Memory B cell (primary cell): ENCODE measurements around the gene ESRRG.

Source experiments
- ATAC-seq: fragments of 150-1000 bp; cut with Tn5 transposase; 2 replicates; pipeline ENCODE4 v1.10.0; 2021; ENCODE audit warnings: low read depth, mild to moderate bottlenecking, moderate library complexity
- DNase-seq, 2 donors: peaks; one replicate each; pipeline ENCODE4 v3.0.0; 2022; ENCODE audit warnings: low spot score in 2 of 2
- H3K27ac Mint-ChIP-seq: one replicate; pipeline ENCODE4 v1.8.0; 2022; ENCODE audit warnings: mild to moderate bottlenecking, moderate library complexity, mixed read lengths
- H3K27me3 Mint-ChIP-seq: one replicate; pipeline ENCODE4 v1.8.0; 2022; ENCODE audit warnings: mixed read lengths
- H3K36me3 Mint-ChIP-seq: one replicate; pipeline ENCODE4 v1.8.0; 2022; ENCODE audit warnings: mild to moderate bottlenecking, mixed read lengths
- H3K4me1 Mint-ChIP-seq: one replicate; pipeline ENCODE4 v1.8.0; 2022; ENCODE audit warnings: mixed read lengths
- H3K4me3 Mint-ChIP-seq: one replicate; pipeline ENCODE4 v1.8.0; 2022; ENCODE audit warnings: mild to moderate bottlenecking, moderate library complexity, mixed read lengths
- H3K9me3 Mint-ChIP-seq: one replicate; pipeline ENCODE4 v1.8.0; 2022; ENCODE audit warnings: mixed read lengths

ESRRG gene

DNA sequence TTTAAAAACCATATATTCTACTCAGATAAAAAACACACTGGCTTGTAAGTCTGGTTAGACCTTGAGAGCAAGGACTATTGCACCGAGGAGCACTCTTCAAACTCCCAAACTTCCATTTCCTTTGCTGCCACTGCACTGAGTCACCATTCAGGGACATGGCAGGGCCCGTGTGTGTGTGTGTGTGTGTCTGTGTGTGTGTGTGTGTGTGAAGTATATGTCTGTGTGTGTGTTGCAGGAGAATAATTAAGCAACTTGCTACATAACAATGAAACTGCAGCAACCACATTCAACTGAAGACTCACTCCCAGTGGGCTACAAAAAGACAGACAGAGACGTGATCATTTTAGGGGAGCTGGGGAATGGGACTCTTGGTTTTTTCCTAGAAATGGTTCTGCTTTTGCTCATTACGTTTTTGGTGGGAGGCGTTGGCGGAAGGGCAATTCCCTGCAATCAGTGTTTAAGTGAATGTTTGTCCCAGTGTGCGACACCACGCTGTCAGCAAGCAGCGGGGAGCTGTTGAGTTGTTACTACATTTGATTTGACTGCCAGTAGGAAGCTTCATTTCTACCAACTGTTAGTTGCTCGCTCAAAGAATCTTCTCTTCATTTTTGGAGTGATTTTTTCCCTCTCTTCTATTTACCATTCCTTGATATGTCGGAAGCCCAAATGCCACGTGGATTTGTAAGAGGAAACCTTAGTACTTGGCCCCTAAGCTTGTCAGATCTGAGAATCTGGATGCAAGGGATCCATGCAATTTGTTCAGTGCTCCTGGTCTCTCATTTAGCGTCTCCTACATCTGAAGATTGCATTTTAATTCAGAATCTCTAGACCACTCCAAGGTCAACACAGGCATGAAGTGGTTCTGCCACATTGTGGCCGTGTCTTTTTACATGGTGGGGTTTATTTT is 36.1 kb downstream of the ESRRG start:
- Mint-ChIP-seq H3K36me3 (no peaks in the 10 kb centered on the region), H3K27ac (no peak overlapping the region), H3K4me3 (no peak overlapping the region), H3K4me1 (no peaks in the 10 kb centered on the region), H3K9me3 (no peaks in the 10 kb centered on the region), H3K27me3 (no peaks in the 10 kb centered on the region)
- no peak for ATAC-seq
- DNase-seq, result no peak

DNA sequence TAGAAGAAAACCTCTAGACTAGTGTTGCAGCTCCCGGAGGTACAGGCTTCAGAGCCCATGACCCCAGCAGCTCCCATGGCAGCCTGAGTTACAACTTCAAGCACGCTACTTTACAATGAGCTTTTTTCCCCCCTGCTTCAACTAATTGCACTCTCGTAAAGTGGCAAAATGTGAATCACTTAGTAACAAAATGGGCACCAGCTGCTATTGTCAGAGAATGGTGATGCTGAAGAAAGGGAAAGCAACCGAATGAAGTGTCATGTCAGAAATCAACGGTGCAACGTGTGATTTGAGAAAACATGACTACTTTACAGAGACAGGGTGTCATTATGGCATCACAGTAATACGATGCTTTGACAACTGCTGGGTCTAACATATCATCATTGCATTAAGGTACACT is 40.5 kb downstream of the ESRRG start:
- DNase-seq, result no peak
- Mint-ChIP-seq H3K27me3 (peaks cover 2% of the 10 kb centered on the region), H3K36me3 (no peaks in the 10 kb centered on the region), H3K4me1 (no peaks in the 10 kb centered on the region), H3K9me3 (peaks cover 1% of the 10 kb centered on the region), H3K4me3 (no peak overlapping the region), H3K27ac (no peak overlapping the region)
- ATAC-seq, result no peak

DNA sequence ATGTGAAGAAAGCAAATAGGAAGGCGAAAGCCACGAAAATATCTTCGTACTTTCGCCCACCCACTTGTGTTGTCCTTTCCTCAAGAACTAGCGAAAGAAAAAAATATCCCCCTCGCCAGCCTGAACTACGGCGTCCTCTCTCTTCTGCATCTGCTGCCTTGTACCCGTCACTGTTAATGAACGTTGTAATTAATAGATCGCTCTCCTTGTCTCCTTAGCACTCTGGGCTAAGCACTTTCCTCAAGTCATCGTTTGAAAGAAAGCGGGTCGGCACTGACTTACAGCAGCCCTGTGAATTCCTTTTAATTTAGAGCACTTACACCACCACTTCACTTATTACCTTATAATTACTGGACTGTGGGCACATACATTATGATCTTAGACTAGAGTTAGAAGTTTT is 44.1 kb downstream of the ESRRG start:
- Mint-ChIP-seq H3K9me3 (peaks cover 1% of the 10 kb centered on the region), H3K4me1 (no peaks in the 10 kb centered on the region), H3K4me3 (no peak overlapping the region), H3K27ac (no peak overlapping the region), H3K27me3 (peaks cover 2% of the 10 kb centered on the region), H3K36me3 (no peaks in the 10 kb centered on the region)
- DNase-seq (no peak), ATAC-seq (no peak)

DNA sequence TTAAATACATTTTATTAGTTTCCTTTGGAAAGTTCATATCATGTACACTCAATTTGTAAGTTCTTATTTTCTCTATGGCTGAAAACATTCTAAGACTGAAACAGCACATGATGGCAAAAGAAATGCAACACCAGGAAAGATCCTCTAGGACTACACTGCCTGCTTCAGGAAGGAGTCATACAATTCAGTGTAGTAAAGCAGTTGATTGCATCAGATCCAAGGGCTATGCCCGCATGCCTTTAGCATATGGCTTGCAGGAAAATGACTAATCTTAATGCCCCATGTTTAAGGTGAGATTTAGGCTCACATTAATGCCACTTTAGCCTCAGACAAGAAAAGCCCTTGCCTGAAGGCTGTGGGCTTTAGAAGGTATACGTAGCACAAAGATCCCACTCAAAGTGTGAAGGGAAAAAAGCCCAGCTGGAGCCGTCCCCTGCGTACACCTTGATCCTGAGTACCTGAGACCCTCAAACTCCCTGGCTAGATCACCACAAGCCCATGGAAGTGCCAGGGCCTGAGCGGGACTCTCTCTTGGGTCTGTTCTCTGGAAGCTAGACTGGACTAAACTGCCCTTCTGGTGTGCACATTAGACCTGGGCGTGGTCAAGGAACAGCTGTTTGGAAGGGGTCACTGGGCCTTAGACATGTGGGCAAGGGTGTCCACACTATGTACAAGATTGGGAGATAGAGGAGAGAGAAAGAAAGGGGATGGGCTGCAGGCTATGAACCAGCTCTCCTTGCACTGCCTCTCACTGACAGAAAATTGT is 52.9 kb downstream of the ESRRG start:
- Mint-ChIP-seq H3K4me1 (no peaks in the 10 kb centered on the region), H3K36me3 (no peaks in the 10 kb centered on the region), H3K9me3 (no peaks in the 10 kb centered on the region), H3K27me3 (no peaks in the 10 kb centered on the region), H3K27ac (no peak overlapping the region), H3K4me3 (no peak overlapping the region)
- DNase-seq (no peak), ATAC-seq (no peak)

DNA sequence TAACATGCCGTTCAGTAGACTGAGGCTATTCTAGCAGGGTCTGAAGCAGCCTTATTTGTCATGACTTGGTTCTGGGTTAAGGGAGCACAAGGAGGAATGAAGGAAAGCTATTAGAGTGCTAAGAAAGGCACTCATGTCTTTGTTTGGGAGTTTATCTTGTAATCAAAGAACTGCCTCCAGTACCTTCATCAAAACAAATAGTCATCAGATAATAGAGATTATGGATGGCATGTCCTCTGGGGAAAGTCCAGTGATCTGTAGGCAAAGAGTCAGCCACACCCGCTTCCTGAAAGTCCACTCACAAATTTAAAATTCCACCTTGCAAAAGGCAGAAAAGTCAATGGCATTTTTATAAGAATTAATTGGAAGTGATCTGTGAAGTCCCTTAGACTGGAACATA is 56.8 kb downstream of the ESRRG start:
- Mint-ChIP-seq H3K27me3 (no peaks in the 10 kb centered on the region), H3K36me3 (no peaks in the 10 kb centered on the region), H3K4me3 (no peak overlapping the region), H3K4me1 (no peaks in the 10 kb centered on the region), H3K27ac (no peak overlapping the region), H3K9me3 (no peaks in the 10 kb centered on the region)
- ATAC-seq (no peak), DNase-seq (no peak)

DNA sequence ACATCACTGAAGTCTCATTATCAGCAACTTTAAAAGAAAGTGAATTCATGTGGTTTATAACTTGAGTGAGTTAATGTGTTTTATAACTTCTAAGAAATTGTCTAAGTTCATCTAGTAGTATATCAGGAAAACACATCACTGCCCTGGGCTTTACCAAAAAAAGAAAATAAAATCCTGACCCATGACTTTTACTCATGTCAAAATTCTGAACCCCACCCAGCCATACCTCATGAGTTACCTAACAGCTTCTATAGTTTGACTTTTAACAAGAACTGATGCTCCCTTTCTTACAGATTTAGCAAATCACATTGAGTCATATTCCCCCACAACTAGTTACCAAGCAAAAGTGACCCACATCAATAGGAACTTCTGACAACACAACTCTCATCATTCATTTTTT is 57.4 kb downstream of the ESRRG start:
- ATAC-seq, result no peak
- Mint-ChIP-seq H3K4me1 (no peaks in the 10 kb centered on the region), H3K4me3 (no peak overlapping the region), H3K9me3 (no peaks in the 10 kb centered on the region), H3K27me3 (no peaks in the 10 kb centered on the region), H3K27ac (no peak overlapping the region), H3K36me3 (no peaks in the 10 kb centered on the region)
- no peak for DNase-seq

DNA sequence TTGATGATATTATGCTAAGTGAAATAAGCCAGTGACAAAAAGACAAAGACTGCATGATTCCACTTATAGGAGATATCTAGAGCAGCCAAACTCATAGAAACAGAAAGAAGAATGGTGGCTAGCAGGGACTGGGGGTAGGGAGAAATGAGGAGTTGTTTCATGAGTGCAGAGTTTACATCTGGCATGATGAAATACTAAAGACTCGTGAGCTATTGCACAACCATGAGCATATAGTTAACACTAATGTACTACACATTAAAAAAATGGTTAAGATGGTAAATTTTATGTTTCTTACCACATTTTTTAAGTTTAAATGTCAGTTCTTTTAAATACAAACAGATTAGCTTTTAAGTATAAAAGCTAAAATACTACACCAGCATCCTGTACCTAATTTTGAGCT is 57.8 kb downstream of the ESRRG start:
- H3K4me1 Mint-ChIP-seq, result no peaks in the 10 kb centered on the region
- H3K36me3 Mint-ChIP-seq, result no peaks in the 10 kb centered on the region
- H3K4me3 Mint-ChIP-seq, result no peak overlapping the region
- no peaks in the 10 kb centered on the region for H3K9me3 Mint-ChIP-seq
- no peaks in the 10 kb centered on the region for H3K27me3 Mint-ChIP-seq
- DNase-seq (no peak), ATAC-seq (no peak)
- no peak overlapping the region for H3K27ac Mint-ChIP-seq

DNA sequence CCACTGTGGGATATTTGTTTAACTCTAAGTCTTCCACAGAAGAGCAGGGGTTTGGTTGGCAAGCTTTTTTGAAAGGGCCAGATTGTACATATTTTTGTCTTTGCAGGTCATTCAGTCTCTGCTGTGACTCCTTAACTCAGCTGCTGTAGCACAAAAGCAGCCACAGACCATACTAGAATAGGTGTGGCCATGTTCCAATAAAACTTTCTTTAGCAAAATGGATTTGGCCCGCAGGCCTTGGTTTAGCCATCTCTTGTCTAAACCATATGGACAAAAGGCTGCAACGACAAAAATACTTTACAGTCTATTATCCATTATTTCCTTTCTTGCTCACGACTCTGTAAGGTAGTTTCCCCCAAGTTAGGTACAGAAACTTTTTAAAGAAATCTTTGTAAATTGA is 60.5 kb downstream of the ESRRG start:
- H3K9me3 Mint-ChIP-seq, result no peaks in the 10 kb centered on the region
- ATAC-seq (no peak), DNase-seq (no peak)
- H3K4me3 Mint-ChIP-seq, result no peak overlapping the region
- no peaks in the 10 kb centered on the region for H3K4me1 Mint-ChIP-seq
- no peak overlapping the region for H3K27ac Mint-ChIP-seq
- H3K27me3 Mint-ChIP-seq, result no peaks in the 10 kb centered on the region
- H3K36me3 Mint-ChIP-seq, result no peaks in the 10 kb centered on the region

DNA sequence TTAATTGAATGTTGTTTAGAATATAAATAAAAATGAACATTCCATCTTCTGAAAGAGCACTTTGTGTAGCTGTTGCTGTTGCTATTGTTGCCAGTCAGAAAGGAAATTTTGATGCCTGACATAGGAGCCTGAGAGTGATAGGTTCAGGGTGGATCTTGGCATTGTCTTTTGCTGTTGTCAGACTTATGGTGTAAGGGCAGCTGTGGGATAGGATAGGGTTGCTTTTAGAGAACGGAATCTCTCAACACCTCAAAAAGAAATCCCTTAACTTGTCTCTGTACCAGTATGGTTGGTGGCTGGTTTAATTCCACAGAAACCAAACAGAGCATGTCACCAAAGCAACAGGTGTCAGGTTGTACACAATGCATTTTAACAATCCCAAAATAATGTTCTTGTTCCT is 62.7 kb downstream of the ESRRG start:
- DNase-seq (no peak), ATAC-seq (no peak)
- Mint-ChIP-seq H3K27ac (no peak overlapping the region), H3K36me3 (no peaks in the 10 kb centered on the region), H3K9me3 (no peaks in the 10 kb centered on the region), H3K4me3 (no peak overlapping the region), H3K27me3 (no peaks in the 10 kb centered on the region), H3K4me1 (no peaks in the 10 kb centered on the region)

DNA sequence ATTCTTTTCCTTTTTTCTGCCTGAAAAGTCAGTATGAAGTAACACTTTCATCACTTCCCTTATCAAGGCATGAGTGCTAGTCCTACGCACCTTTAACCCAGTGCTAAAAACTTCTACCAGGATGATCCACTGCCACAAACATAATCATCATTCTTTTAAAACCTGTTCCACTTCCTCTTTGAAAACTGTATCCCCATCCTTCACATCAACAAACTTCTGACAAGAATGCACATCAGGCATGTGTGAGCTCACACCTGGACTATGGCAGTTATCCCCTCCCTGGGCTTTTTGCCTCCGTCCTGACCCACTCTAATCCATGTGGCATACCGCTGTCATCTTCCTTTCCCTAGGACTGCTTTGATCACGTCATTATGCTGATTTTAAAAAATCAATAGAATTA is 70.2 kb downstream of the ESRRG start:
- Mint-ChIP-seq H3K4me1 (no peaks in the 10 kb centered on the region), H3K36me3 (no peaks in the 10 kb centered on the region), H3K27me3 (no peaks in the 10 kb centered on the region), H3K4me3 (no peak overlapping the region), H3K27ac (no peak overlapping the region), H3K9me3 (no peaks in the 10 kb centered on the region)
- ATAC-seq (no peak), DNase-seq (no peak)

DNA sequence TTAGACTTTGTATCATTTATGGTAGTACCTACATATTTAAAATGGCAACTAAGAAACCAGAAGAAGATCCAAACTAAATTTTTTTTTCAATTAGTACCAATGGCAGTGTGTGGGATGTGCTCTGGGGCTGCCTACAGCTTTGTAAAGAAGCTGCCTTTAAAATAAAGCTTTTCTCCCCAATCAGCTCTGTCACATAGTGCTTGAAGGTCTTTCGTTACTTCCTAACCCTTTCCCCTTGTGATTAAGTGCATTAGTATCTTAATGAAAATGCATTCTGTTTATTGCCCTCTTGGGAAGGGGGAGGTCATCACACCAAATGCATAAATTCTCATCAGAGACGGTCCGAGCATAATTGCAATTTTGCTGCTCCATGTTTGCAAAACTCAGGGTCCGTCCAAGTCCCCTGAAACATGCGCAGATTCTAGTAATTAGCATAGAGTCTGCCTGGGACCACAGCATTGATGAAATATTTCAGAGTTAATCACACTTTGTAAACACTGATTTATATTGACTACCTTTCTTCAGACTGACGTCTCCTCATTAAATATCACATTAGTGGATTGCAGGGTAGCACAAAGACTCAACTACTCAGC is 71.3 kb downstream of the ESRRG start:
- ATAC-seq (no peak), DNase-seq (no peak)
- no peak overlapping the region for H3K27ac Mint-ChIP-seq
- H3K4me3 Mint-ChIP-seq, result no peak overlapping the region
- no peaks in the 10 kb centered on the region for H3K36me3 Mint-ChIP-seq
- H3K27me3 Mint-ChIP-seq, result no peaks in the 10 kb centered on the region
- H3K4me1 Mint-ChIP-seq, result no peaks in the 10 kb centered on the region
- H3K9me3 Mint-ChIP-seq, result no peaks in the 10 kb centered on the region

DNA sequence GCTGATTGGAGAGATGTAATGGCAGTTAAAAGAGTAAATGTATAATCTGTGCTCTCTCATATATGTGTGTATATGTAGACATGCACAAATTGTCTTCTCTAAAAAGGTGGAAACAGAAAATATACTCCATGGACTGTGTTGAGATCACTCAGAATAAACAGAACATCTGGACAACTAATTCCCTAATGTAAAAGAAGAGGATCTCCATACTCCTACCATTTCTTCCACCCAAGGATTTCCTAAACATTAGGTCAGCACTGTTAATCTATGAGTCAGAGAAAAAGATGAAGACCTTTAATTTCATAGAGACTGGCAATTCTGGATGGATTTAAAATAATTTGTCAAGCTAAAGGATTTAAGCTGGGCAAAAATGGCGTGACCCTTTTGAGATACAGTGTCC is 80.1 kb downstream of the ESRRG start:
- no peak for DNase-seq
- no peaks in the 10 kb centered on the region for H3K4me1 Mint-ChIP-seq
- no peaks in the 10 kb centered on the region for H3K9me3 Mint-ChIP-seq
- H3K27me3 Mint-ChIP-seq, result no peaks in the 10 kb centered on the region
- H3K4me3 Mint-ChIP-seq, result no peak overlapping the region
- no peak overlapping the region for H3K27ac Mint-ChIP-seq
- H3K36me3 Mint-ChIP-seq, result no peaks in the 10 kb centered on the region
- ATAC-seq, result no peak

DNA sequence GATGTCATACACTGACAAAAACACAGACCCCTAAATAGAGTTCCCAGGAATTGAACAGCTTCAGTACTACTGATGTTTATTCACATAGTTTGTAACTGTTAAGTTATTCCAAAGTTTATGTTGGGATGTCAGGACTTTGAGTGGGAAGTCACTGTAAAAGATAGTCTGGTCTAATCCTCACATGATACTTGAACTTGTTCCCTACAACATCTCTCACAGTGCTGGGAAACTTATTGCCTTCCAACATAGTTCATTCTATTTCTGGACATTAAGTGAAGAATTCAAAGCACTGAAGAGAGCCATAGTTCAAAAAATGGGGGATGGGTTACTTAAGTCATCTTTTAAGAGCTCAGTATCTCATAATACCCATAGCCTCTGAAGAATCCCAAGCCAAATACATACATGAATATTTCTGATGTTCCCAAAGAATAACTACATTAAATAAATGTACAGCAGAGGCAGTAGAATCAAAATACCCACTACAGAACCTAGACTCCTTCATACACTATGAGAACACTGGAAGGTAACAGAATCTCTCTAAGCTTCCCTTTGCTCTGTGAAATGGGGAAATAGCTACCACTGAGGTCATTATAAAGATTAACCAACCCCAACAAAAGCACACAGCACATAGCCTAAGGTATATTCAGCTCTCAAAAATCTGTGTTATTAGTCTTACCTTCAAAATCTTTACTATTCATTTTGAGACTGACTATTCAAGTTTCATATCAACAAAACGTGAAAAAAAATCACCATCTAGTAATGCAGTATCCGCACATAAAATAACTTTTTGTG is 81.4 kb downstream of the ESRRG start:
- Mint-ChIP-seq H3K4me1 (no peaks in the 10 kb centered on the region), H3K4me3 (no peak overlapping the region)
- no peak for DNase-seq

DNA sequence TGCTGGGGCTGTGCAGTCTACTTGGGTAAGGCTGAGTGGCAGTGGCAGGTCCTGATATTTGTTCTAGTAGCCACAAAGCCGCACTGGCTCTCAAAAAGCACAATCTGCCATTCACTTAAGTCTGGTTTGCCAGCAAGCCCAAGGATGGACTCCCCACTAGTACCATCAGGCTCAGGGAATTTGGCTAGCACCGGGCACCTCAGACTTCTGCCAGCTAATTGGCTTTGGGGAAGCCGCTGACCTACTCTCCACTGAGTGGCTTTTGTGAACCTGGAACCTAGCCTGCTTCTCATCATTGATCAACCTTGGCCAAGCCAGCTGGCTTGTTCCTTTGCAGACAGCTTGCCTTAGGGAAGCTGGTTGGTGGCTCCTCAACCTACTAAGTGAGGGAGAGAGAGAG is 83.1 kb downstream of the ESRRG start:
- no peaks in the 10 kb centered on the region for H3K4me1 Mint-ChIP-seq
- no peaks in the 10 kb centered on the region for H3K9me3 Mint-ChIP-seq
- H3K27me3 Mint-ChIP-seq, result no peaks in the 10 kb centered on the region
- no peak overlapping the region for H3K4me3 Mint-ChIP-seq
- DNase-seq (no peak), ATAC-seq (no peak)
- no peak overlapping the region for H3K27ac Mint-ChIP-seq
- H3K36me3 Mint-ChIP-seq, result no peaks in the 10 kb centered on the region

More for the DNA sequence above, 81.4 kb downstream of the ESRRG start:
- no peaks in the 10 kb centered on the region for H3K36me3 Mint-ChIP-seq
- H3K9me3 Mint-ChIP-seq, result no peaks in the 10 kb centered on the region
- H3K27me3 Mint-ChIP-seq, result no peaks in the 10 kb centered on the region
- ATAC-seq, result no peak
- no peak overlapping the region for H3K27ac Mint-ChIP-seq
